ENCODE measurements around the gene GRHL1. TPM values are rescaled to one million over a fixed set of nuclear protein-coding genes. Genes with fewer than 3 reads are reported as not detected.

The GRHL1 gene
- total RNA-seq, 1 experiment from 2014 or later, result 2.5 TPM

DNA sequence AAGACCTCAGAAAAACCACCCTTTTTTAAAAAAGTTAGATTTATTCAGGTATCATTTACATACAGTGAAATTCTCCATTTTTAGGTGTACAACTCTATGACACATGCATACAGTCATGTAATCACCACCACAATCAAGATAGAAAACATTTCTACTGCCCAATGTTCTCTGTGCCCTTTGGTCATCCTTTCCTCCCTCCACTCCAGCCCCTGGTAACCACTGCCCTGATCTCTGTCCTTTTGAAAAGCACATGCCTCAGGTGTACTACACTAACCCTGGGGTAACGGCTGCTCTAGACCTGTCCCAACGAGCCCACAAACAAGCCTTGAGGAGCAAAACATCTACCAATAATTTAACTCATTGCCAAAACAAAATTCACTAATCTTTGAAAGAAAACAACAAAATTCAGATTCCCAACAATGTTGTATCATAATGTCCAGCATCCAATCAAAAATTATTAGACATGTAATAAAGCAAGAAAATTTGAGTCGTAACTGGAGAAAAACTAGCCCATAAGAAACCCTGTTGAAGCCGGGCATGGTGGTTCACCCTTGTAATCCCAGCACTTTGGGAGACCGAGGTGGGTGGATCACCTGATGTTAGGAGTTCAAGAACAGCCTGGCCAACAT, 65.9 kb downstream of the GRHL1 start:
- Histone ChIP-seq H4K91ac (ENCODE audit: insufficient read length, low read depth, low read length) (no peak overlapping the region), H3K4ac (ENCODE audit: low read depth, low read length) (no peak overlapping the region), H2BK20ac (ENCODE audit: low read depth, low read length, poor library complexity, severe bottlenecking) (no peak overlapping the region), H2BK120ac (ENCODE audit: low read depth, low read length, poor library complexity, severe bottlenecking) (no peak overlapping the region), H4K8ac (replicated peaks; ENCODE audit: insufficient read length, low read depth, low read length) (no peak overlapping the region), H3K79me2 (ENCODE audit: insufficient read depth, low read length) (no peaks in the 10 kb centered on the region), H3K9ac (ENCODE audit: extremely low read depth, insufficient read length, low read length) (no peak overlapping the region), H3K18ac (ENCODE audit: insufficient read length, low read depth, low read length) (no peak overlapping the region), H3K4me1 (ENCODE audit: insufficient read depth, low read length) (no peaks in the 10 kb centered on the region), H4K20me1 (ENCODE audit: control insufficient read depth, insufficient read depth, insufficient read length) (no peaks in the 10 kb centered on the region), H2BK5ac (ENCODE audit: insufficient read length, low read length) (no peak overlapping the region), H2BK12ac (ENCODE audit: insufficient read length, low read depth, low read length) (no peak overlapping the region), H3K27ac (ENCODE audit: insufficient read length, low read depth, low read length) (no peak overlapping the region), H3K23me2 (ENCODE audit: insufficient read length, low read depth, low read length, poor library complexity, severe bottlenecking) (no peaks in the 10 kb centered on the region), H3K56ac (ENCODE audit: insufficient read length, low read depth, low read length) (no peak overlapping the region), H3K9me3 (ENCODE audit: control insufficient read depth, low read depth, low read length) (no peaks in the 10 kb centered on the region), H2AK5ac (ENCODE audit: insufficient read length, low read length) (no peak overlapping the region), H3T11ph (ENCODE audit: low read length) (no peak overlapping the region), H2AFZ (ENCODE audit: low read length) (no peak overlapping the region), H3K14ac (ENCODE audit: insufficient read depth, low read length) (no peak overlapping the region), H3K4me2 (ENCODE audit: insufficient read depth, insufficient read length, low read length) (no peak overlapping the region), H2BK15ac (ENCODE audit: low read depth, low read length) (no peak overlapping the region), H3K27me3 (ENCODE audit: insufficient read depth, low read length) (no peaks in the 10 kb centered on the region), H3K23ac (ENCODE audit: insufficient read length, low read depth, low read length) (no peak overlapping the region), H4K5ac (ENCODE audit: insufficient read length, low read depth, low read length) (no peak overlapping the region), H3K79me1 (ENCODE audit: insufficient read depth, low read depth, low read length, poor library complexity, severe bottlenecking) (no peaks in the 10 kb centered on the region)
- no peak overlapping the region for H3K27ac Mint-ChIP-seq
- no peak overlapping the region for H3K4me3 Mint-ChIP-seq
- no peaks in the 10 kb centered on the region for H3K4me1 Mint-ChIP-seq
- H3K27me3 Mint-ChIP-seq (ENCODE audit: low read depth), result peaks cover 15% of the 10 kb centered on the region
- no peaks in the 10 kb centered on the region; a peak in 1 of 7 replicates for H3K36me3 Mint-ChIP-seq (ENCODE audit: insufficient read depth in 1 of 3, low read depth in 3 of 3)
- no peaks in the 10 kb centered on the region for H3K9me3 Mint-ChIP-seq
- no peak for DNase-seq
- WGBS (ENCODE audit: extremely low coverage, insufficient read length, low lambda C conversion rate), result no CpG with 5 or more reads among the region's 5 CpGs
- TF ChIP-seq, protein P1, sequence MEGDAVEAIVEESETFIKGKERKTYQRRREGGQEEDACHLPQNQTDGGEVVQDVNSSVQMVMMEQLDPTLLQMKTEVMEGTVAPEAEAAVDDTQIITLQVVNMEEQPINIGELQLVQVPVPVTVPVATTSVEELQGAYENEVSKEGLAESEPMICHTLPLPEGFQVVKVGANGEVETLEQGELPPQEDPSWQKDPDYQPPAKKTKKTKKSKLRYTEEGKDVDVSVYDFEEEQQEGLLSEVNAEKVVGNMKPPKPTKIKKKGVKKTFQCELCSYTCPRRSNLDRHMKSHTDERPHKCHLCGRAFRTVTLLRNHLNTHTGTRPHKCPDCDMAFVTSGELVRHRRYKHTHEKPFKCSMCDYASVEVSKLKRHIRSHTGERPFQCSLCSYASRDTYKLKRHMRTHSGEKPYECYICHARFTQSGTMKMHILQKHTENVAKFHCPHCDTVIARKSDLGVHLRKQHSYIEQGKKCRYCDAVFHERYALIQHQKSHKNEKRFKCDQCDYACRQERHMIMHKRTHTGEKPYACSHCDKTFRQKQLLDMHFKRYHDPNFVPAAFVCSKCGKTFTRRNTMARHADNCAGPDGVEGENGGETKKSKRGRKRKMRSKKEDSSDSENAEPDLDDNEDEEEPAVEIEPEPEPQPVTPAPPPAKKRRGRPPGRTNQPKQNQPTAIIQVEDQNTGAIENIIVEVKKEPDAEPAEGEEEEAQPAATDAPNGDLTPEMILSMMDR (conservative IDR thresholded peaks at IDR 0.05), result no peak
